T-helper 1 cell treated with Interleukin-12 subunit alpha and Interleukin-12 subunit beta and Interleukin-4 antibody, amounts not matched to agents 30 μg/mL and 1 μg/mL, for 36 hours (primary cell): ENCODE data around the gene SUSD1.

Experiments used
- H3K27ac Mint-ChIP-seq: one replicate; pipeline ENCODE4 v1.8.0; 2021; ENCODE audit warnings: mild to moderate bottlenecking, mixed read lengths
- H3K27me3 Mint-ChIP-seq: one replicate; pipeline ENCODE4 v1.8.0; 2021; ENCODE audit warnings: low read depth, mixed read lengths
- H3K36me3 Mint-ChIP-seq: one replicate; pipeline ENCODE4 v1.8.0; 2021; ENCODE audit warnings: low read depth, mixed read lengths
- H3K4me1 Mint-ChIP-seq: one replicate; pipeline ENCODE4 v1.8.0; 2021; ENCODE audit warnings: low read depth, mixed read lengths
- H3K4me3 Mint-ChIP-seq: one replicate; pipeline ENCODE4 v1.8.0; 2021; ENCODE audit warnings: mild to moderate bottlenecking, moderate library complexity, mixed read lengths
- H3K9me3 Mint-ChIP-seq: one replicate; pipeline ENCODE4 v1.8.0; 2021; ENCODE audit warnings: mixed read lengths

Gene SUSD1

GRCh38 chr9:112011051-112011620, 164.0 kb downstream of the SUSD1 start:
- no peak overlapping the region for H3K27ac Mint-ChIP-seq
- peaks cover 45% of the 10 kb centered on the region for H3K27me3 Mint-ChIP-seq
- H3K4me1 Mint-ChIP-seq = peaks cover 7% of the 10 kb centered on the region

GRCh38 chr9:112010537-112010936, 164.6 kb downstream of the SUSD1 start:
- Mint-ChIP-seq H3K36me3 (no peaks in the 10 kb centered on the region), H3K27ac (no peak overlapping the region), H3K9me3 (no peaks in the 10 kb centered on the region)

More at GRCh38 chr9:112011051-112011620, 164.0 kb downstream of the SUSD1 start:
- no peaks in the 10 kb centered on the region for H3K9me3 Mint-ChIP-seq
- H3K36me3 Mint-ChIP-seq = no peaks in the 10 kb centered on the region
- no peak overlapping the region for H3K4me3 Mint-ChIP-seq

GRCh38 chr9:112009656-112010055, 165.4 kb downstream of the SUSD1 start:
- Mint-ChIP-seq H3K4me1 (peaks cover 9% of the 10 kb centered on the region), H3K4me3 (no peak overlapping the region), H3K9me3 (no peaks in the 10 kb centered on the region), H3K36me3 (no peaks in the 10 kb centered on the region), H3K27ac (no peak overlapping the region), H3K27me3 (peaks cover 42% of the 10 kb centered on the region)

More at GRCh38 chr9:112010537-112010936, 164.6 kb downstream of the SUSD1 start:
- no peak overlapping the region for H3K4me3 Mint-ChIP-seq
- peaks cover 7% of the 10 kb centered on the region for H3K4me1 Mint-ChIP-seq
- H3K27me3 Mint-ChIP-seq = peaks cover 47% of the 10 kb centered on the region

GRCh38 chr9:112007575-112008240, 167.4 kb downstream of the SUSD1 start:
- H3K4me1 Mint-ChIP-seq = peaks cover 16% of the 10 kb centered on the region
- peaks cover 47% of the 10 kb centered on the region for H3K27me3 Mint-ChIP-seq
- H3K4me3 Mint-ChIP-seq = no peak overlapping the region
- H3K9me3 Mint-ChIP-seq = no peaks in the 10 kb centered on the region
- no peak overlapping the region for H3K27ac Mint-ChIP-seq
- H3K36me3 Mint-ChIP-seq = no peaks in the 10 kb centered on the region

GRCh38 chr9:112006361-112007020, 168.6 kb downstream of the SUSD1 start:
- Mint-ChIP-seq H3K27ac (no peak overlapping the region), H3K4me1 (peaks cover 17% of the 10 kb centered on the region)

GRCh38 chr9:112005939-112006338, 169.2 kb downstream of the SUSD1 start:
- Mint-ChIP-seq H3K27ac (no peak overlapping the region), H3K27me3 (peaks cover 42% of the 10 kb centered on the region), H3K4me1 (peaks cover 17% of the 10 kb centered on the region), H3K9me3 (no peaks in the 10 kb centered on the region), H3K36me3 (no peaks in the 10 kb centered on the region), H3K4me3 (no peak overlapping the region)

More at GRCh38 chr9:112006361-112007020, 168.6 kb downstream of the SUSD1 start:
- Mint-ChIP-seq H3K4me3 (no peak overlapping the region), H3K9me3 (no peaks in the 10 kb centered on the region), H3K36me3 (no peaks in the 10 kb centered on the region), H3K27me3 (peaks cover 47% of the 10 kb centered on the region)

- Mint-ChIP-seq H3K27ac (no peak overlapping the region), H3K4me3 (no peak overlapping the region), H3K4me1 (peaks cover 17% of the 10 kb centered on the region), H3K27me3 (peaks cover 35% of the 10 kb centered on the region), H3K36me3 (no peaks in the 10 kb centered on the region), H3K9me3 (no peaks in the 10 kb centered on the region)
Measured at GRCh38 chr9:112003538-112003937, 171.6 kb downstream of the SUSD1 start.

- Mint-ChIP-seq H3K9me3 (no peaks in the 10 kb centered on the region), H3K36me3 (no peaks in the 10 kb centered on the region), H3K27ac (peak overlapping the region; percentile 34), H3K4me3 (no peak overlapping the region), H3K27me3 (peaks cover 36% of the 10 kb centered on the region), H3K4me1 (peaks cover 17% of the 10 kb centered on the region)
Measured at GRCh38 chr9:112002847-112003457, 172.1 kb downstream of the SUSD1 start.

- Mint-ChIP-seq H3K4me3 (no peak overlapping the region), H3K27ac (peak overlapping the region; percentile 34), H3K36me3 (no peaks in the 10 kb centered on the region), H3K27me3 (peaks cover 35% of the 10 kb centered on the region), H3K9me3 (no peaks in the 10 kb centered on the region), H3K4me1 (peaks cover 17% of the 10 kb centered on the region)
Measured at GRCh38 chr9:112002131-112002846, 172.8 kb downstream of the SUSD1 start.

- peaks cover 17% of the 10 kb centered on the region for H3K4me1 Mint-ChIP-seq
- H3K27me3 Mint-ChIP-seq = peaks cover 32% of the 10 kb centered on the region
- no peak overlapping the region for H3K27ac Mint-ChIP-seq
- no peaks in the 10 kb centered on the region for H3K9me3 Mint-ChIP-seq
- H3K4me3 Mint-ChIP-seq = no peak overlapping the region
- H3K36me3 Mint-ChIP-seq = no peaks in the 10 kb centered on the region
Measured at GRCh38 chr9:112000743-112001142, 174.4 kb downstream of the SUSD1 start.

- Mint-ChIP-seq H3K9me3 (no peaks in the 10 kb centered on the region), H3K27ac (no peak overlapping the region), H3K4me3 (no peak overlapping the region), H3K27me3 (peaks cover 29% of the 10 kb centered on the region), H3K4me1 (peaks cover 20% of the 10 kb centered on the region), H3K36me3 (no peaks in the 10 kb centered on the region)
Measured at GRCh38 chr9:111999319-111999718, 175.8 kb downstream of the SUSD1 start.

GRCh38 chr9:111997831-111998230, 177.3 kb downstream of the SUSD1 start:
- H3K27ac Mint-ChIP-seq = no peak overlapping the region

GRCh38 chr9:111994831-111995458, 180.2 kb downstream of the SUSD1 start:
- Mint-ChIP-seq H3K9me3 (no peaks in the 10 kb centered on the region), H3K4me1 (peaks cover 10% of the 10 kb centered on the region), H3K27me3 (peaks cover 36% of the 10 kb centered on the region), H3K27ac (no peak overlapping the region), H3K36me3 (no peaks in the 10 kb centered on the region), H3K4me3 (no peak overlapping the region)

More at GRCh38 chr9:111997831-111998230, 177.3 kb downstream of the SUSD1 start:
- no peak overlapping the region for H3K4me3 Mint-ChIP-seq
- no peaks in the 10 kb centered on the region for H3K36me3 Mint-ChIP-seq
- H3K4me1 Mint-ChIP-seq = peaks cover 18% of the 10 kb centered on the region
- H3K9me3 Mint-ChIP-seq = no peaks in the 10 kb centered on the region
- peaks cover 33% of the 10 kb centered on the region for H3K27me3 Mint-ChIP-seq

- Mint-ChIP-seq H3K4me1 (peaks cover 10% of the 10 kb centered on the region), H3K27ac (no peak overlapping the region), H3K4me3 (no peak overlapping the region), H3K27me3 (peaks cover 26% of the 10 kb centered on the region), H3K9me3 (no peaks in the 10 kb centered on the region), H3K36me3 (no peaks in the 10 kb centered on the region)
Measured at GRCh38 chr9:111993319-111993718, 181.8 kb downstream of the SUSD1 start.
